ENCODE data around the gene PLAA.

Gene PLAA

GRCh38 chr9:26946753-26947727 lies at the start of gene PLAA:
Gene PLAA, minus strand, starts transcription at chr9:26947242. Its CDS starts 197 bp downstream, at chr9:26947045.
- no peak for TF ChIP-seq CTCF (conservative IDR thresholded peaks at IDR 0.05; ENCODE audit: low read length)
- peak within 1 kb of the TSS; percentile 95 for H3K4me3 ChIP-seq (ENCODE audit: low read length)
- peak; percentile 85 for DNase-seq (ENCODE audit: low read depth)

- DNase-seq (ENCODE audit: low read depth): no peak
- TF ChIP-seq CTCF (conservative IDR thresholded peaks at IDR 0.05; ENCODE audit: low read length): no peak
Measured at GRCh38 chr9:26995810-26996209, 48.8 kb upstream of the PLAA start.

GRCh38 chr9:26983340-26983739 lies 36.3 kb upstream of the PLAA start:
- DNase-seq (ENCODE audit: low read depth): no peak
- TF ChIP-seq CTCF (conservative IDR thresholded peaks at IDR 0.05; ENCODE audit: low read length): no peak
- H3K4me3 ChIP-seq (ENCODE audit: low read length): no peak overlapping the region

More at GRCh38 chr9:26995810-26996209, 48.8 kb upstream of the PLAA start:
- H3K4me3 ChIP-seq (ENCODE audit: low read length): no peak overlapping the region

- TF ChIP-seq CTCF (conservative IDR thresholded peaks at IDR 0.05; ENCODE audit: low read length): peak; percentile 65
- DNase-seq (ENCODE audit: low read depth): peak; percentile 43
- H3K4me3 ChIP-seq (ENCODE audit: low read length): no peak overlapping the region
Measured at GRCh38 chr9:26975728-26976707, 29.0 kb upstream of the PLAA start.

- no peak for TF ChIP-seq CTCF (conservative IDR thresholded peaks at IDR 0.05; ENCODE audit: low read length)
- no peak overlapping the region for H3K4me3 ChIP-seq (ENCODE audit: low read length)
- no peak for DNase-seq (ENCODE audit: low read depth)
Measured at GRCh38 chr9:26974927-26975326, 27.9 kb upstream of the PLAA start.

GRCh38 chr9:26973989-26974388 lies 26.9 kb upstream of the PLAA start:
- TF ChIP-seq CTCF (conservative IDR thresholded peaks at IDR 0.05; ENCODE audit: low read length): no peak
- no peak overlapping the region for H3K4me3 ChIP-seq (ENCODE audit: low read length)
- DNase-seq (ENCODE audit: low read depth): no peak
